H1 (cell line): ENCODE results near the gene BICDL1. TPM values are rescaled to one million over a fixed set of nuclear protein-coding genes. Genes with fewer than 3 reads are reported as not detected.

ENCODE experiments used
- CTCF ChIA-PET: fragments of 300-600 bp; sonication (Branson Sonifier 250); formaldehyde crosslinking; loops from one replicate; lab custom pipeline; 2021; ENCODE audit not compliant: partially characterized antibody; lab: Charles Lee
- POLR2A ChIA-PET: fragments of 300-600 bp; sonication (Branson Sonifier 250); formaldehyde crosslinking; loops from one replicate; lab custom pipeline; 2021; ENCODE audit warnings: inconsistent platforms; ENCODE audit not compliant: partially characterized antibody; lab: Charles Lee
- DNase-seq, 2 experiments: peaks; one replicate each; pipeline versions ENCODE4 v3.0.0 to v3.0.0-alpha.2; 2010 to 2022; ENCODE audit warnings: low spot score in 2 of 2, low read depth in 1 of 2, mixed read lengths in 1 of 2
- FAIRE-seq: peaks from 2 replicates; lab custom pipeline; 2011; peaks lifted over from hg19 to GRCh38; lab: Jason Lieb, UNC
- H2AFZ ChIP-seq: 2 replicates; pipeline ENCODE4 v1.8.1; 2012; ENCODE audit warnings: low read length, inconsistent platforms
- H2AK5ac ChIP-seq: 2 replicates; pipeline ENCODE4 v1.6.1; 2013; ENCODE audit warnings: low read depth, low read length
- H2BK120ac ChIP-seq: replicated peaks from 2 replicates; pipeline ENCODE3; 2013; ENCODE audit warnings: low read depth, low read length, inconsistent platforms
- H2BK12ac ChIP-seq: 2 replicates; pipeline ENCODE4 v1.6.1; 2013; ENCODE audit warnings: low read depth, low read length
- H2BK15ac ChIP-seq: 2 replicates; pipeline ENCODE4 v1.6.1; 2013; ENCODE audit warnings: low read length
- H2BK20ac ChIP-seq: 2 replicates; pipeline ENCODE4 v1.6.1; 2013; ENCODE audit warnings: low read length
- H2BK5ac ChIP-seq: 2 replicates; pipeline ENCODE4 v1.6.1; 2013; ENCODE audit warnings: low read depth, low read length
- H3K14ac ChIP-seq: 2 replicates; pipeline ENCODE4 v1.6.1; 2013; ENCODE audit warnings: inconsistent platforms; ENCODE audit not compliant: insufficient read length
- H3K18ac ChIP-seq: 2 replicates; pipeline ENCODE4 v1.6.1; 2013; ENCODE audit warnings: low read length; ENCODE audit errors: extremely low read depth
- H3K23ac ChIP-seq: 2 replicates; pipeline ENCODE4 v1.6.1; 2013; ENCODE audit warnings: inconsistent platforms; ENCODE audit not compliant: insufficient read length
- H3K23me2 ChIP-seq: 2 replicates; pipeline ENCODE4 v1.6.1; 2013; ENCODE audit warnings: low read depth, low read length
- H3K27ac ChIP-seq: 2 replicates; pipeline ENCODE4 v1.6.1; 2011; ENCODE audit warnings: low read depth, low read length, inconsistent platforms
- H3K27me3 ChIP-seq, 4 experiments: replicated peaks in 1 of 4; 1 replicate in 1 of 4; 2 replicates in 3 of 4; pipeline versions ENCODE4 v1.6.1 to v1.8.1; 2011 to 2013; ENCODE audit warnings: low read length in 3 of 4, mild to moderate bottlenecking in 3 of 4, inconsistent platforms in 2 of 4, mixed read lengths in 2 of 4, moderate library complexity in 1 of 4; ENCODE audit not compliant: control insufficient read depth in 3 of 4, insufficient read depth in 3 of 4; ENCODE audit errors: extremely low read depth in 1 of 4
- H3K36me3 ChIP-seq, 4 experiments: 2 replicates each; pipeline versions ENCODE4 v1.6.1 to v1.8.1; 2011 to 2013; ENCODE audit warnings: mild to moderate bottlenecking in 4 of 4, low read length in 3 of 4, moderate library complexity in 2 of 4, control low read depth in 1 of 4, inconsistent platforms in 1 of 4; ENCODE audit not compliant: insufficient read depth in 4 of 4, control insufficient read depth in 2 of 4
- H3K4ac ChIP-seq: replicated peaks from 2 replicates; pipeline ENCODE3; 2013; ENCODE audit warnings: low read length, low read depth, mixed read lengths, inconsistent platforms; ENCODE audit not compliant: insufficient read length
- H3K4me1 ChIP-seq, 4 experiments: replicated peaks in 1 of 4; 1 replicate in 1 of 4; 2 replicates in 3 of 4; pipeline versions ENCODE4 v1.6.1 to v1.8.1; 2011 to 2013; ENCODE audit warnings: low read length in 3 of 4, inconsistent platforms in 2 of 4, mixed read lengths in 1 of 4; ENCODE audit not compliant: insufficient read depth in 4 of 4, control insufficient read depth in 3 of 4
- H3K4me2 ChIP-seq, 2 experiments: 2 replicates each; pipeline versions ENCODE4 v1.6.1 to v1.8.1; 2011 to 2013; ENCODE audit warnings: low read depth in 2 of 2, low read length in 2 of 2, control low read depth in 1 of 2, inconsistent platforms in 1 of 2, mild to moderate bottlenecking in 1 of 2; ENCODE audit not compliant: insufficient read depth in 1 of 2
- H3K4me3 ChIP-seq, 4 experiments: fragments of 200-600, 300-600 bp in 1 of 4; sonication (generic), shearing (Covaris generic), sonication (Bioruptor Twin) in 1 of 4; 2 replicates each; pipeline versions ENCODE4 v1.5.1 to v1.8.1; 2011 to 2016; ENCODE audit warnings: low read length in 4 of 4, low read depth in 3 of 4, control low read depth in 2 of 4, inconsistent platforms in 2 of 4, mild to moderate bottlenecking in 2 of 4, mixed read lengths in 1 of 4, moderate library complexity in 1 of 4; ENCODE audit not compliant: insufficient read depth in 2 of 4; ENCODE audit errors: extremely low read depth in 1 of 4
- H3K56ac ChIP-seq: replicated peaks from 2 replicates; pipeline ENCODE3; 2013; ENCODE audit warnings: low read depth, mild to moderate bottlenecking, mixed read lengths, low read length, inconsistent platforms; ENCODE audit not compliant: insufficient read length
- H3K79me1 ChIP-seq: 2 replicates; pipeline ENCODE4 v1.6.1; 2013; ENCODE audit warnings: low read depth, low read length, control low read depth
- H3K79me2 ChIP-seq, 2 experiments: 2 replicates each; pipeline versions ENCODE4 v1.6.1 to v1.8.1; 2012 to 2013; ENCODE audit warnings: low read length in 2 of 2, mild to moderate bottlenecking in 2 of 2, inconsistent platforms in 1 of 2; ENCODE audit not compliant: insufficient read depth in 2 of 2, control insufficient read depth in 1 of 2
- H3K9ac ChIP-seq, 4 experiments: replicated peaks in 1 of 4; 1 replicate in 1 of 4; 2 replicates in 3 of 4; pipeline versions ENCODE4 v1.6.1 to v1.8.1; 2011 to 2013; ENCODE audit warnings: low read depth in 3 of 4, low read length in 3 of 4, control low read depth in 2 of 4, mild to moderate bottlenecking in 2 of 4, moderate library complexity in 2 of 4, inconsistent platforms in 1 of 4; ENCODE audit errors: extremely low read depth in 1 of 4
- H3K9me3 ChIP-seq, 2 experiments: 2 replicates each; pipeline versions ENCODE4 v1.6.1 to v1.8.1; 2012 to 2013; ENCODE audit warnings: mild to moderate bottlenecking in 2 of 2, moderate library complexity in 2 of 2, control low read depth in 1 of 2, inconsistent platforms in 1 of 2, low read depth in 1 of 2, low read length in 1 of 2, mixed read lengths in 1 of 2; ENCODE audit not compliant: insufficient read depth in 2 of 2
- H4K20me1 ChIP-seq, 2 experiments: replicated peaks in 1 of 2; 2 replicates each; pipeline versions ENCODE3 to v1.8.1; 2011 to 2013; ENCODE audit warnings: inconsistent platforms in 2 of 2, low read length in 2 of 2, mild to moderate bottlenecking in 1 of 2; ENCODE audit not compliant: insufficient read depth in 2 of 2, control insufficient read depth in 1 of 2
- H4K5ac ChIP-seq: 2 replicates; pipeline ENCODE4 v1.6.1; 2013; ENCODE audit warnings: low read length, low read depth, mixed read lengths, inconsistent platforms; ENCODE audit not compliant: insufficient read length
- H4K8ac ChIP-seq: 2 replicates; pipeline ENCODE4 v1.8.0; 2013; ENCODE audit warnings: mild to moderate bottlenecking, moderate library complexity, low read length, inconsistent platforms; ENCODE audit not compliant: insufficient read depth; ENCODE audit errors: extremely low read depth
- H4K91ac ChIP-seq: replicated peaks from 2 replicates; pipeline ENCODE3; 2013; ENCODE audit warnings: low read length, mixed read lengths, inconsistent platforms; ENCODE audit not compliant: insufficient read length
- ATF3 ChIP-seq: IDR thresholded peaks from 2 replicates; pipeline ENCODE4 v1.6.1; 2011; ENCODE audit warnings: low read depth, mild to moderate bottlenecking, low read length; ENCODE audit not compliant: insufficient read depth
- CTCF ChIP-seq, 3 experiments: IDR thresholded peaks; 1 replicate in 2 of 3; 2 replicates in 1 of 3; pipeline versions ENCODE4 v1.5.1 to v1.6.1; 2011; ENCODE audit warnings: low read length in 3 of 3, mild to moderate bottlenecking in 3 of 3, inconsistent platforms in 2 of 3, low read depth in 1 of 3, moderate library complexity in 1 of 3; ENCODE audit not compliant: insufficient read depth in 1 of 3; ENCODE audit errors: control extremely low read depth in 1 of 3
- EGR1 ChIP-seq: IDR thresholded peaks from 2 replicates; pipeline ENCODE4 v1.6.1; 2011; ENCODE audit warnings: low read depth, low read length, borderline replicate concordance
- EP300 ChIP-seq, 2 experiments: IDR thresholded peaks; 1 replicate in 1 of 2; 2 replicates in 1 of 2; pipeline ENCODE4 v1.6.1; 2011 to 2012; ENCODE audit warnings: low read depth in 2 of 2, low read length in 2 of 2, mild to moderate bottlenecking in 2 of 2, borderline replicate concordance in 1 of 2, inconsistent platforms in 1 of 2, moderate library complexity in 1 of 2
- RAD21 ChIP-seq, 2 experiments: IDR thresholded peaks in 1 of 2; conservative IDR thresholded peaks in 1 of 2; 2 replicates each; pipeline ENCODE4 v1.6.1; 2011; ENCODE audit warnings: low read depth in 2 of 2, low read length in 2 of 2, improper control_type of control experiment in 1 of 2, inconsistent platforms in 1 of 2, mild to moderate bottlenecking in 1 of 2, moderate library complexity in 1 of 2
- TBP ChIP-seq: IDR thresholded peaks from 2 replicates; pipeline ENCODE4 v1.6.1; 2011; ENCODE audit warnings: low read depth, low read length, improper control_type of control experiment
- WGBS, 2 experiments: shearing (Covaris generic) in 1 of 2; methylation state at CpG; one replicate each; pipeline versions ENCODE4 v1.1.6 to v1.1.7; 2013 to 2015; ENCODE audit warnings: low lambda C conversion rate in 2 of 2, mixed read lengths in 2 of 2, inconsistent platforms in 1 of 2, low coverage in 1 of 2, missing lambda C conversion rate in 1 of 2; ENCODE audit not compliant: insufficient replicate concordance in 2 of 2, insufficient coverage in 1 of 2, insufficient read length in 1 of 2; ENCODE audit errors: extremely low coverage in 1 of 2, missing lambda C conversion rate in 1 of 2; 5-methylcytosine and 5-hydroxymethylcytosine counted together
- polyA plus RNA-seq, 7 experiments: library from polyadenylated mRNA; depleted of rRNA in 3 of 7; stranded (reverse) in 5 of 7; unstranded in 2 of 7; fragments of >200 nt in 5 of 7; fragments of 200-250 nt in 2 of 7; gene quantifications; 1 replicate in 5 of 7; 2 replicates in 1 of 7; 4 replicates in 1 of 7; pipeline versions ENCODE4 v1.2.1 to v1.2.3, GENCODE V29; 2011 to 2013; ENCODE audit warnings: missing spikeins in 2 of 7, mixed read lengths in 2 of 7
- total RNA-seq: library from RNA; stranded (reverse); fragmentation: NEBNext Ultra II Directional; extraction: Animal tissue kit (Norgen Biotek cat#: 25700); gene quantifications from 2 replicates; pipeline ENCODE4 v1.2.1, GENCODE V29; 2021

Gene BICDL1
- total and polyA plus RNA-seq, 2 of the 8 experiments (the other 6 are each of a cell fraction or from before 2014, with no cell fraction given): 17.2 to 25.9 TPM

- 88% methylated on average over 21 of the region's 23 CpGs; no CpG with 5 or more reads in 1 of the 2 experiments for WGBS, 2 experiments
- H3K9ac ChIP-seq: no peak overlapping the region; a peak in 1 of 7 replicates
- ChIA-PET POLR2A (interaction anchor here (1.1 to 11.7 kb wide), 15 partner anchors 9 to 488 kb away, joined by 3 to 96 read pairs (median 5); partner anchors contain the start of genes GCN1, POP5, PXN and RAB35), CTCF (interaction anchor here (0.9 to 2.6 kb wide), 5 partner anchors 9 to 127 kb away, joined by 3 to 12 read pairs (median 4); partner anchors contain the start of gene BICDL1)
- no peaks in the 10 kb centered on the region for H3K27me3 ChIP-seq
- H3K27ac ChIP-seq: peak overlapping the region; percentile 58; the same call in 1 of the 2 replicates
- peaks cover 0 to 5% (median 4%) of the 10 kb centered on the region in 4 experiments; a peak in 3 of 8 replicates for H3K36me3 ChIP-seq
- DNase-seq (no peak), FAIRE-seq (no peak)
- H3K79me2 ChIP-seq: no peaks in the 10 kb centered on the region
- H3K4me3 ChIP-seq: no peak overlapping the region
- no peak overlapping the region for H3K14ac ChIP-seq
- peak overlapping the region; percentile 18 for H4K91ac ChIP-seq
- H3K56ac ChIP-seq: no peak overlapping the region
- peaks cover 3% of the 10 kb centered on the region; the same call in 1 of the 2 replicates for H3K23me2 ChIP-seq
- H3K4me2 ChIP-seq: no peak overlapping the region
- H2BK12ac ChIP-seq: peak overlapping the region; percentile 84; the same call in 1 of the 2 replicates
- H3K18ac ChIP-seq: peak overlapping the region; percentile 93
- H3K4me1 ChIP-seq: peaks cover 6 to 39% (median 29%) of the 10 kb centered on the region in 4 experiments
- H4K5ac ChIP-seq: peak overlapping the region; percentile 66
- peaks cover 0 to 4% of the 10 kb centered on the region in 2 experiments for H4K20me1 ChIP-seq
- H4K8ac ChIP-seq: peak overlapping the region; percentile 65
- H2BK20ac ChIP-seq: peak overlapping the region; percentile 41
- H3K4ac ChIP-seq: peak overlapping the region; percentile 44
- H2BK5ac ChIP-seq: peak overlapping the region; percentile 93
- H3K23ac ChIP-seq: no peak overlapping the region
- no peaks in the 10 kb centered on the region for H3K79me1 ChIP-seq
- H2BK120ac ChIP-seq: no peak overlapping the region
- H2AFZ ChIP-seq: no peak overlapping the region
- H2AK5ac ChIP-seq: no peak overlapping the region
- H3K9me3 ChIP-seq: no peaks in the 10 kb centered on the region
- 0 out of 2 replicates have a peak overlapping the region, but pooled peaks have one; percentile 10 for H2BK15ac ChIP-seq
- TF ChIP-seq EP300 (IDR thresholded peaks at IDR 0.05; ENCODE audit: borderline replicate concordance in 1 of 2, low read depth in 2 of 2, low read length in 2 of 2): no peak
- TF ChIP-seq CTCF (IDR thresholded peaks at IDR 0.05; ENCODE audit: control extremely low read depth in 1 of 3, insufficient read depth in 1 of 3, low read depth in 1 of 3, low read length in 3 of 3): peak in 1 of 3 experiments; percentile 34; a peak in 1 of 4 replicates
- no peak for TF ChIP-seq ATF3
- no peak for TF ChIP-seq TBP
- peak; percentile 24 to 39; a peak in 2 of 4 replicates for TF ChIP-seq RAD21 (IDR thresholded peaks at IDR 0.05 in 1 of 2, conservative IDR thresholded peaks at IDR 0.05 in 1 of 2; ENCODE audit: low read depth in 2 of 2, low read length in 2 of 2)
- TF ChIP-seq EGR1: no peak
Measured at GRCh38 chr12:120092551-120093335, 103.7 kb downstream of the BICDL1 start.
